HG02852 (cell line): ENCODE measurements around the gene EPHA4.

Experiments used
- ATAC-seq: cut with Tn5 transposase; IDR thresholded peaks from one replicate; pipeline ENCODE4 v1.9.1; 2021; ENCODE audit warnings: mild to moderate bottlenecking, moderate library complexity; ENCODE audit not compliant: unreplicated experiment

The EPHA4 gene

GRCh38 chr2:221370076-221370856, 201.8 kb downstream of the EPHA4 start:
- no peak for ATAC-seq
